HL-60 (cell line): ENCODE measurements around the gene HSD17B12.

Experiments
- DNase-seq, 2 experiments: peaks; one replicate each; pipeline ENCODE4 v3.0.0-alpha.2; 2010 to 2020; ENCODE audit warnings: low read depth in 1 of 2, low spot score in 1 of 2
- H3K27ac ChIP-seq: fragments of 250-450 bp; sonication (Bioruptor Pico); replicated peaks from 2 replicates; pipeline ENCODE4 v1.5.1; 2020; ENCODE audit warnings: mild to moderate bottlenecking, moderate library complexity
- H3K27me3 ChIP-seq: fragments of 250-450 bp; sonication (Bioruptor Pico); 2 replicates; pipeline ENCODE4 v1.5.1; 2021; ENCODE audit warnings: mild to moderate bottlenecking, moderate library complexity; ENCODE audit not compliant: insufficient read depth, poor library complexity, severe bottlenecking
- H3K4me3 ChIP-seq: replicated peaks from 2 replicates; pipeline ENCODE4 v1.5.1; 2011; ENCODE audit warnings: mild to moderate bottlenecking, control low read depth, low read length; ENCODE audit not compliant: insufficient read depth
- CTCF ChIP-seq: IDR thresholded peaks from one replicate; pipeline ENCODE4 v1.5.1; 2011; ENCODE audit warnings: low read length, control low read depth, inconsistent platforms; ENCODE audit not compliant: insufficient read depth
- GABPA ChIP-seq: IDR thresholded peaks from 2 replicates; pipeline ENCODE4 v1.6.1; 2012; ENCODE audit warnings: low read depth
- POLR2AphosphoS5 ChIP-seq: IDR thresholded peaks from 2 replicates; pipeline ENCODE4 v1.6.1; 2012; ENCODE audit warnings: low read depth
- REST ChIP-seq: IDR thresholded peaks from 2 replicates; pipeline ENCODE4 v1.6.1; 2012; ENCODE audit warnings: low read depth; ENCODE audit not compliant: insufficient replicate concordance
- SPI1 ChIP-seq: IDR thresholded peaks from 2 replicates; pipeline ENCODE4 v1.6.1; 2012; ENCODE audit warnings: low read depth, mild to moderate bottlenecking, borderline replicate concordance

HSD17B12 gene

GRCh38 chr11:43833657-43834073 is 153.1 kb downstream of the HSD17B12 start:
- no peak for DNase-seq
- H3K27ac ChIP-seq: no peak overlapping the region
- TF ChIP-seq GABPA (no peak), CTCF (no peak), SPI1 (no peak), REST (no peak), POLR2AphosphoS5 (no peak)

GRCh38 chr11:43834286-43834685 is 153.7 kb downstream of the HSD17B12 start:
- no peaks in the 10 kb centered on the region for H3K27me3 ChIP-seq
- no peak overlapping the region for H3K27ac ChIP-seq
- TF ChIP-seq CTCF (no peak), REST (no peak), POLR2AphosphoS5 (no peak), GABPA (no peak), SPI1 (no peak)
- no peak for DNase-seq
- no peak overlapping the region for H3K4me3 ChIP-seq

More at GRCh38 chr11:43833657-43834073, 153.1 kb downstream of the HSD17B12 start:
- H3K4me3 ChIP-seq: no peak overlapping the region
- H3K27me3 ChIP-seq: no peaks in the 10 kb centered on the region

- H3K27ac ChIP-seq: no peak overlapping the region
- DNase-seq: no peak
- no peaks in the 10 kb centered on the region for H3K27me3 ChIP-seq
- H3K4me3 ChIP-seq: no peak overlapping the region
- TF ChIP-seq CTCF (no peak), REST (no peak), GABPA (no peak), POLR2AphosphoS5 (no peak), SPI1 (no peak)
These were observed 154.6 kb downstream of the HSD17B12 start for GRCh38 chr11:43835104-43835503.
